NCI-H146 treated with DMSO at 0.1 percent for 48 hours (cell line): ENCODE measurements around the gene RADIL.

ENCODE experiments used
- DNase-seq: peaks from one replicate; lab custom pipeline; 2025; ENCODE audit not compliant: unreplicated experiment; lab: John Stamatoyannopoulos, UW

The RADIL gene

GRCh38 chr7:4832711-4833110 is 50.8 kb downstream of the RADIL start:
- no peak for DNase-seq

DNA sequence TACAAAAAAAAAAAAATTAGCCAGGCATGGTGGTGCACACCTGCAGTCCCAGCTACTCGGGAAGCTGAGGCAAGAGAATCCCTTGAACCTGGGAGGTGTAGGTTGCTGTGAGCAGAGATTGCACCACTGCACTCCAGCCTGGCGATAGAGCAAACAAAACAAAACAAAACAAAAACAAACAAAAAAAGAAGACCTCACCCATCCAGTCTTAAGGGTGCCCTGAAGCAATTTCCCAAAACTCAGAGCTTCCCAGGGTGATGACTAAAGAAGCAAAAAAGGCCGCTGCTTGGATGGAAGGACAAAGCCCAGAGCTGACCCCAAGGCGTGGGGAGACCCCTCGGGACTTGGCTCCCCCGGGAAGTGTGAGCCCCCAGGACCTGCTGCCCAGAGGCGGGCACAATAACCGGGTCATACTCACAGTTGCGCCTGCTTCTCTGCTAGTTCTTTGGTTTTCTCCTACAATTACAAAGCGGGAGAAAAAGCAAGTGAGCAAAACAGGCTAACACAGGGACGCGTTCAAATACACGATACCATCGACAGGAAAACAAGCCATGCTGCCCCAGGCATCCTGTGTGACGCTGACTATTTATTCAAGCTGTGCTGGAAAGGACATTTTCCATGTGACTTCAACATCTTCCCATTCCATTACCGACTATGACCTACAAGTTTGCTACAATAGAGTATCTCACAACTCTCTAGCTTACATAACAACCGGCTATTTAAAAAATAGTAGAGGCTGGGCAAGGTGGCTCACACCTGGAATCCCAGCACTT is 51.6 kb downstream of the RADIL start:
- no peak for DNase-seq

- no peak for DNase-seq
These were observed 53.3 kb downstream of the RADIL start for GRCh38 chr7:4830176-4830575.

DNA sequence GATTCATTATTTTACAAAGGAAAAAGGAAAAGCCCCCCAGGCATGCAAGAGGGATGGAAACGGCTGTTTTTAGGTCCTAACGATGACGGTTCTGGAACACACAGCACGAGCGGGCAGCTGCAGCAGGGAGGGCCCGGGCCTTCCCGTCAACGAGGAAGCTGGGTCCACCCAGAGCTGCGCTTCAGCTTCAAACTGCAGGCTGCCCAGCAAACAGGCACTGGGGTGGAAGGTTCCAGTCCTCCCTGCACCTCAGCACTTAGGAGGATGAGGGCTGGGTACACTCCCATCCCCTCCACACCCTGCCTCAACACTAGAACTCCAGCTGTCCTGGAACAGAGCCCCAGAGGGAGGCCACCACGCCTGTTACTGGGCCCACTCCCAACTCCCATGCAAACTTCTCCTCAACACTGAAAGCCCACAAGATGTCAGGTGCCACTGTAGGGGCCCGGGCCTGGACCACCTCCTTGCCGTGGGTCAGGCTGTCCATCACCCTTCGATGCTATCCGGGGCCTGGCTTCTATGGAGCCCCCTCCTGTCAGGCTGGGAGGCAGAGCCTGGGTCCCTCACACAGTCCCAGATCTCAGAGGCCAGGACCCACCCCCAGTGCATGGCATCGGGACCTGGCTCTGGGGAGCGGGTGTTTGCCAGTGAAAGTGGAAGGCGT is 54.7 kb downstream of the RADIL start:
- no peak for DNase-seq

DNA sequence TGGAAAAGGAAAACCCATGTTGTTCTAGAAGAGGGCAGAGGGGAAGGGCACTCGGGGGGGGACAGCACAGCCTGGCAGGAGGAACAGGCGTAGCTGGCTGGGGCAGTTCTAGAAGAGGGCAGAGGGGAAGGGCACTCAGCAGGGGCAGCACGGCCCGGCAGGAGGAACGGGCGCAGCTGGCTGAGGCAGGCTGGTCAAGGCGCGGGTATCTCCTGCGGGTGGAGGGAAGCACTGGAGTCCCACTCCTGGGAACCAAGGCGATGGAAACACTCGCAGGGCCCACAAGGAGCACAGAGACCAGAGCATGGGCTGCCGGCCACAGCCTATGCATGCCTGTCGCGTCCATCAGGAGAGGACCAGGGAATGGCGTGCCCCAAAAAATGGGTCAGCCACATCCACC is 58.4 kb downstream of the RADIL start:
- no peak for DNase-seq

- DNase-seq, result no peak
These were observed 59.3 kb downstream of the RADIL start for GRCh38 chr7:4824120-4824775.

DNA sequence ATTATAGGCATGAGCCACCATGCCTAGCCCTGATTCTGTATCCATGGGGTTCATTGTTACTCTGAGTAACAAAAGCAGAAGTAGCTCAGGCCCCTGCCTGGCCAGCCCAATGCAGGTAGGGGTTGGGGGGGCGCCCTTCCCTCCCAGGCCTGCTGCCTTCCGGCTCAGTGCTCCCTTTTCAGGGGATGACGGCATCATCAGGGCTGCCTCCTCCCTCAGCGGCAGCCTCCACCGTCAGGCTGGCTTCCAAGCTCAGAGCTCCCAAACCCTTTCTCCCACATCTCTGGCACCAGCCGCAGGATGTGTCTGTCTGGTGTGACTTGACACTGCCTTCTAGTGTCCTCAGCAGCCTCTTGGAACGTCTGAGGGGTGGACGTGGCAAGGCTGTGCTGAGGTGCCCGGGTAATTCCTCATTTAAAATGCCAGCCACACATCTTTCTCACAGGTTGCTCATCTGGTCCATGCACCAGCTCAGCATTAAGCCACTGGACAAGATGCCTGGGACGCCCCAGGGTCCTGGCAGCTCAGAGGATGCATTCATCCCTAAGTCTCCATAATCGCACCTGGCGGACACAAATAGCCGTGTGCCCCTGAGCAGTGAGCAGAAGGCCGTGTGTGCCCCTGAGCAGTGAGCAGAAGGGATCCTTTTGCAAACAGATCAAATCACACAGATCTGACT is 59.9 kb downstream of the RADIL start:
- no peak for DNase-seq

- no peak for DNase-seq
These were observed 60.8 kb downstream of the RADIL start for GRCh38 chr7:4822677-4823076.

GRCh38 chr7:4820967-4821471 is 62.5 kb downstream of the RADIL start:
- DNase-seq, result no peak

- DNase-seq, result no peak
These were observed 63.0 kb downstream of the RADIL start for GRCh38 chr7:4820405-4820966.

DNA sequence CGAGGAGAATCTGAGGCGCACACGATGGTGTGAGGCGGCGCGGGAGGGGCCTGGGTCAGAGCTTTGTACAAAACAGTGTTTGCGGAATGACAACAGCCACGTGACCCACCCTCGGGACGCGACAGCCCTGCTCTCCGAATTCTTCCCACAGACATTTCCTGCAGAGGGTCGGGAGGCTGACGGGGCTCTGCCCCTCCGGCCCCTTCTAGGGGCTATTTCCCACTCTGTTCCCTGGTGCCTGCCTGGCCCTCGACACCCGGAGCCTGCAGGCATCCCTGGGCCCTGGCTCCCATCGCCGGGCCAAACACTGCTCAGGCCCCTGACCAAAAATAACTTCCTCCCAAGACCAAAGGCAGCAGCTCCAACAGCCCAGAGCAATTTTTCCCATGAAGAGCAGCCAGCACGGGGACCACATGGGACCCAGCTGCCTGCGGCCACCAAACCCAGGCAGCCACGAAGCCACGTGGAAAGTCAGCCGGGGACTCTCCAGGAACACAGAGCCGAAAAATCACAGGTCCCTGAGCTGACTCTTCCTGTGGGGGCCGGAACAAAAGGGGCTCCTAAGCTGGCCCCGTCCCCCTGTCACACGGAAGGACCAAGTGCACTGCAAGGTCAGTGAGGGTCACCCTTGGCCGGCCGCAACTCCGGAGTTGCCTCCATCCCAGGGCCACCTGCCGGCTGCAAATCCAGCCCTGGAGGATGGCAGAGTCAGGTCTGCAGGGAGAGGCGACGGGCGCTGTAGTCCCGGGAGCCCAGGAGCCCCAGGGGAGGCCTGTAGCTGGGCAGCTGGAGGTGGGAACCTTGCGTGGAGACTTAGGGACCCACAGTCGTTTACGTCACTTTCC is 63.7 kb downstream of the RADIL start:
- no peak for DNase-seq

DNA sequence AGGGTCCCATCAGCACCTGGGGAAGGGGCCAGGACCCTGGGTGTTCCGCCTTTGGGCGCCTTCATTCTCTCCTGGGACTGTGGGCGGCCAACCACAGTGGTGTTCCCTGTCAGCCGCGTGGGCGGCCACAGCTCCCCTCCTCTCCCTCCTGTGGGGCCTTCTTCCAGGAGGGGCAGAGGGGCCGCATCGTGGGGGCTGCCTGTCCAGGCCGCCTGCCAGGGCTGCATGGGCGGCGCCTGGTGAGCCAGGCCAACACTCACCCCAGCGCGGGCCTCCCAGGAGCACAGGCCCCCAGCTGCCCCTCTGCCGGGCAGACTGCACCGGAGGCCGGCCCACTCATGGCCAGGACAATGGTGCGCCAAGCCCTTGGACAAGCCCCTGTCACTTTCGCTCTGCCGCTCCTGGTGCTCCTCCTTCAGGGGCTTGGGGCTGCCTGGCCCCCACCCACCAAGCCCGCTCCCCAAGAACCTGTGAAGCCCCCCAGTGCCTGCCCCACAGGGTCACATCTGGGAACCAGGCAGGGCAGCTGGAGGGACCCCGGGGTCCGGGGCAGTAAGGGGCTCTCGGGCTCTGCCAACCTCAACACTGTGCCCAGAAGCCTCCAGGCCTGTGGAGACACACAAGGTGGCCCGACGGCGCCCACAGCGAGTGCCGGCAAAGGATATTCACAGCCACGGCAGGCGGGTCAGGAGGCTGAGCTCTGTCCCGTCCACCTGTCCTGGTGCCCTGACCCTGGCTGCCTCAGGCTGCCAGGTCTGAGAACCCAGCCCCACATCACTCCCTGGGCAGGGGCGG is 65.3 kb downstream of the RADIL start:
- no peak for DNase-seq

DNA sequence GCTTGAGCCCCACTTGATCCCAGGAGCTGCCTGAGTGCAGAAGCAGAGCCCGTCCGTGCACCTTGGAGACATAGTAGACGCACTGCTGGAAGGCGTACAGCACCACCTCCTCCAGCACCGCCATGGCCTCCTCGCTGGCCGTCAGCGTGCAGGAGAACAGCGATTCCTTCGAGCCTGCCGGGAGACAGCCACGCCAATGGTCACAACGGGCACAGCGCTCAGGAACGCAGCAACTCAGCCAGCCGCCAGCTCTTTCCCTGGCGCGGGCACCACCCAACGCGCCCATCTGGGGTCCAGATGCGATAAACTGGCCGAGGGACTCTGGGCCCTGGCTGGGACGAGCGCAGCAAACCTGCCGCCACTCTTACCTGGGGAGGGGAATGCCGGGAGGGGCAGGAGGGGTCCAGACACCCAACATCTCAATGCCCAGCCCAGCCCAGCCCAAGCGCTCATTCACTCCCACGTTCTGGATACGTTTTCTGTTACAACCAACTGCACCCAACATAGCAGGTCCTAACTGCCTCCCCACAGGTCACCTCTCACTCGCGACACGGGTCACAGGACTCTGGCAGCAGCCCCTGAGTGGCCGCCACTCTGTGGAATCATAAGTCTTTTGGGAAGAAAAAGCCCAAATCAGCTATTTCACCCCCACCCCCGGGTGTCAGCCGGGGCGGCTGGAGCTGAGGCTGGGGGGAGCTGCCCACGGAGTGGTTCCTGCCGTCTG is 66.2 kb downstream of the RADIL start:
- no peak for DNase-seq

GRCh38 chr7:4816419-4817080 is 67.0 kb downstream of the RADIL start:
- DNase-seq, result no peak

- DNase-seq, result no peak
These were observed 67.7 kb downstream of the RADIL start for GRCh38 chr7:4815609-4816418.

GRCh38 chr7:4815121-4815520 is 68.4 kb downstream of the RADIL start:
- no peak for DNase-seq

DNA sequence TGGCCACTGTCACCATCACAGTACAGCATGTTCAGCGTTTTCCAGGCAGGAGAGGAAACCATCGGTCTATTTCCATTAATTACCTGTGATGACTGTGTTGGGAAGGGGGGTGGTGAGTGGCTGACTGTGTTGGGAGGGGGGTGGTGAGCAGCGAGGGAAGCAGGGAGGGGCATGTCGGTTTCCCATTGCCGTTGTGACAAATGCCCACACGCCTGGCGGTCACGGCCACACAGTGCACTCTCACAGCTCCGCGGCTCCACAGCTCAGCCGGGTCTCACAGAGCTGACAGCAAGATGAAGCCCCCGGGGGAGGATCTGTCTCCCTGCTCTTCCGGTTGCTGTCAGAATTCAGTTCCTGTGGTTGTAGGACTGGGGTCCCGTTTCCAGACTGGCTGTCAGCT is 69.1 kb downstream of the RADIL start:
- DNase-seq, result no peak
